HG03039 (cell line): ENCODE results near the gene BDP1.
"Not testable (repeated sequence)": the region's sequence is repeated elsewhere in the genome, so short reads cannot be mapped to it uniquely, and the experiment has no call there.

Source experiments
- ATAC-seq: cut with Tn5 transposase; IDR thresholded peaks from one replicate; pipeline ENCODE4 v1.9.1; 2021; ENCODE audit warnings: mild to moderate bottlenecking, moderate library complexity; ENCODE audit not compliant: unreplicated experiment

BDP1 gene

GRCh38 chr5:71569748-71570509, 114.5 kb downstream of the BDP1 start:
- no peak for ATAC-seq

- ATAC-seq = not testable (repeated sequence)
These were observed 116.4 kb downstream of the BDP1 start for GRCh38 chr5:71571811-71572210.

- no peak for ATAC-seq
These were observed 118.1 kb downstream of the BDP1 start for GRCh38 chr5:71573591-71573990.

GRCh38 chr5:71575588-71575987, 120.1 kb downstream of the BDP1 start:
- not testable (repeated sequence) for ATAC-seq

- ATAC-seq = no peak
These were observed 120.8 kb downstream of the BDP1 start for GRCh38 chr5:71576241-71576640.

- ATAC-seq = not testable (repeated sequence)
These were observed 122.4 kb downstream of the BDP1 start for GRCh38 chr5:71577839-71578238.

GRCh38 chr5:71582945-71583584, 127.6 kb downstream of the BDP1 start:
- ATAC-seq = no peak

GRCh38 chr5:71586052-71586940, 130.8 kb downstream of the BDP1 start:
- ATAC-seq = no peak

- ATAC-seq = peak; percentile 98
These were observed 131.7 kb downstream of the BDP1 start, which contains the start of gene MCCC2 for GRCh38 chr5:71586941-71587765. MCCC2 (plus strand) TSS chr5:71587340; CDS start chr5:71587426, 86 bp downstream.

GRCh38 chr5:71587766-71588532, 132.5 kb downstream of the BDP1 start:
- ATAC-seq = no peak

GRCh38 chr5:71588533-71588885, 133.1 kb downstream of the BDP1 start:
- no peak for ATAC-seq

GRCh38 chr5:71589903-71590302, 134.5 kb downstream of the BDP1 start:
- no peak for ATAC-seq

- ATAC-seq = no peak
These were observed 135.6 kb downstream of the BDP1 start for GRCh38 chr5:71591100-71591499.

- no peak for ATAC-seq
These were observed 140.7 kb downstream of the BDP1 start for GRCh38 chr5:71596169-71596568.

GRCh38 chr5:71597001-71597400, 141.6 kb downstream of the BDP1 start:
- no peak for ATAC-seq

GRCh38 chr5:71600783-71601182, 145.3 kb downstream of the BDP1 start:
- no peak for ATAC-seq

- ATAC-seq = peak; percentile 92
These were observed 146.0 kb downstream of the BDP1 start for GRCh38 chr5:71601222-71602026.

- not testable (repeated sequence) for ATAC-seq
These were observed 154.5 kb downstream of the BDP1 start for GRCh38 chr5:71609916-71610315.

GRCh38 chr5:71615809-71616208, 160.4 kb downstream of the BDP1 start:
- no peak for ATAC-seq
